OCI-LY1 (cell line): ENCODE data around the gene PTPRJ.

Experiments used
- H2AFZ ChIP-seq: fragments of 200-600 bp; sonication (generic), shearing (Covaris generic); 2 replicates; pipeline ENCODE4 v1.6.0; 2014; ENCODE audit warnings: antibody characterized with exemption, mild to moderate bottlenecking, low read length
- H3F3A ChIP-seq: fragments of 200-600 bp; sonication (generic), shearing (Covaris generic); 2 replicates; pipeline ENCODE4 v1.6.0; 2014; ENCODE audit warnings: mild to moderate bottlenecking, antibody characterized with exemption, low read length, moderate library complexity; ENCODE audit not compliant: insufficient read depth
- H3K27ac ChIP-seq: fragments of 200-600 bp; sonication (generic); 2 replicates; pipeline ENCODE4 v1.5.1; 2014; ENCODE audit warnings: low read length, mixed run types, mild to moderate bottlenecking, low read depth; ENCODE audit not compliant: poor library complexity, severe bottlenecking
- H3K27me3 ChIP-seq: fragments of 200-600 bp; sonication (generic); 2 replicates; pipeline ENCODE4 v1.6.0; 2014; ENCODE audit warnings: antibody characterized with exemption, mild to moderate bottlenecking, low read length, moderate library complexity; ENCODE audit not compliant: insufficient read depth
- H3K36me3 ChIP-seq: fragments of 200-600 bp; sonication (generic); 2 replicates; pipeline ENCODE4 v1.6.1; 2014; ENCODE audit warnings: mild to moderate bottlenecking, antibody characterized with exemption, low read length, moderate library complexity, mixed read lengths; ENCODE audit not compliant: insufficient read depth
- H3K4me1 ChIP-seq: fragments of 200-600 bp; sonication (generic); 2 replicates; pipeline ENCODE4 v1.5.1; 2014; ENCODE audit warnings: mild to moderate bottlenecking, low read length, moderate library complexity; ENCODE audit not compliant: insufficient read depth, severe bottlenecking
- H3K4me2 ChIP-seq: fragments of 200-600 bp; sonication (generic), shearing (Covaris generic); 2 replicates; pipeline ENCODE4 v1.6.1; 2014; ENCODE audit warnings: low read length
- H3K4me3 ChIP-seq: fragments of 200-600 bp; sonication (generic); 2 replicates; pipeline ENCODE4 v1.5.1; 2014; ENCODE audit warnings: low read length, low read depth, mild to moderate bottlenecking, mixed read lengths; ENCODE audit not compliant: poor library complexity, severe bottlenecking
- H3K79me2 ChIP-seq: fragments of 200-600 bp; shearing (Covaris generic); 2 replicates; pipeline ENCODE4 v1.6.1; 2016; ENCODE audit warnings: mixed run types, low read length, mixed read lengths; ENCODE audit not compliant: insufficient read depth
- H3K9ac ChIP-seq: fragments of 200-600 bp; sonication (generic), shearing (Covaris generic); 2 replicates; pipeline ENCODE4 v1.6.1; 2014; ENCODE audit warnings: mild to moderate bottlenecking, low read length, mixed read lengths
- H3K9me2 ChIP-seq: fragments of 200-600 bp; sonication (generic), shearing (Covaris generic); 2 replicates; pipeline ENCODE4 v1.6.1; 2014; ENCODE audit warnings: low read depth, mild to moderate bottlenecking, low read length, mixed read lengths
- H3K9me3 ChIP-seq: fragments of 200-600 bp; shearing (Covaris generic); 2 replicates; pipeline ENCODE4 v1.6.1; 2014; ENCODE audit warnings: low read length, mixed read lengths
- H4K20me1 ChIP-seq: fragments of 200-600 bp; sonication (generic), shearing (Covaris generic); 2 replicates; pipeline ENCODE4 v1.6.0; 2016; ENCODE audit warnings: mild to moderate bottlenecking, low read length; ENCODE audit not compliant: insufficient read depth
- CTCF ChIP-seq: fragments of 200-600 bp; sonication (generic), shearing (Covaris generic); IDR thresholded peaks from 2 replicates; pipeline ENCODE4 v1.5.1; 2017; ENCODE audit warnings: mild to moderate bottlenecking, antibody characterized with exemption, low read length, moderate library complexity, mixed read lengths
- EZH2 ChIP-seq: fragments of 200-600 bp; sonication (generic), shearing (Covaris generic); IDR thresholded peaks from 2 replicates; pipeline ENCODE4 v1.8.0; 2017; ENCODE audit warnings: borderline replicate concordance, mixed run types, mild to moderate bottlenecking, antibody characterized with exemption, low read length, moderate library complexity, mixed read lengths

The PTPRJ gene

GRCh38 chr11:48013269-48013901 lies 33.0 kb downstream of the PTPRJ start:
- H3K79me2 ChIP-seq: peaks cover 81% of the 10 kb centered on the region
- H3K9me2 ChIP-seq: no peaks in the 10 kb centered on the region
- H3K4me1 ChIP-seq: peaks cover 98% of the 10 kb centered on the region
- H3K4me2 ChIP-seq: peak overlapping the region; percentile 70
- H3K9ac ChIP-seq: peak overlapping the region; percentile 64
- no peaks in the 10 kb centered on the region for H3K9me3 ChIP-seq
- H3K27me3 ChIP-seq: no peaks in the 10 kb centered on the region
- peak overlapping the region; percentile 100 for H3K27ac ChIP-seq
- peak overlapping the region; percentile 41 for H3K4me3 ChIP-seq
- no peak overlapping the region for H2AFZ ChIP-seq
- H3K36me3 ChIP-seq: peaks cover 7% of the 10 kb centered on the region; the same call in 1 of the 2 replicates
- no peaks in the 10 kb centered on the region for H4K20me1 ChIP-seq
- H3F3A ChIP-seq: 0 out of 2 replicates have a peak, but pooled peaks cover 14% of the 10 kb centered on the region
- no peak for TF ChIP-seq CTCF
- no peak for TF ChIP-seq EZH2

- peak overlapping the region; percentile 100 for H3K27ac ChIP-seq
- H3K9me3 ChIP-seq: no peaks in the 10 kb centered on the region
- H3F3A ChIP-seq: peaks cover 24% of the 10 kb centered on the region; the same call in 1 of the 2 replicates
- H2AFZ ChIP-seq: no peak overlapping the region
- H3K36me3 ChIP-seq: peaks cover 7% of the 10 kb centered on the region; the same call in 1 of the 2 replicates
- TF ChIP-seq CTCF (no peak), EZH2 (no peak)
- peak overlapping the region; percentile 17 for H3K4me3 ChIP-seq
- peaks cover 100% of the 10 kb centered on the region for H3K4me1 ChIP-seq
- H4K20me1 ChIP-seq: no peaks in the 10 kb centered on the region
- peak overlapping the region; percentile 70; the same call in 1 of the 2 replicates for H3K4me2 ChIP-seq
- no peaks in the 10 kb centered on the region for H3K9me2 ChIP-seq
- H3K9ac ChIP-seq: peak overlapping the region; percentile 51; the same call in 1 of the 2 replicates
- no peaks in the 10 kb centered on the region for H3K27me3 ChIP-seq
- peaks cover 67% of the 10 kb centered on the region for H3K79me2 ChIP-seq
Measured at GRCh38 chr11:48014917-48015316, 34.6 kb downstream of the PTPRJ start.

GRCh38 chr11:48017105-48017830 lies 36.9 kb downstream of the PTPRJ start:
- Histone ChIP-seq H3K9me3 (no peaks in the 10 kb centered on the region), H3K4me3 (peak overlapping the region; percentile 60), H3K4me2 (peak overlapping the region; percentile 73), H3K27me3 (no peaks in the 10 kb centered on the region), H3K9ac (peak overlapping the region; percentile 90), H3K36me3 (peaks cover 7% of the 10 kb centered on the region; the same call in 1 of the 2 replicates), H3K79me2 (peaks cover 59% of the 10 kb centered on the region), H3K4me1 (peaks cover 100% of the 10 kb centered on the region), H3K27ac (peak overlapping the region; percentile 100), H3K9me2 (no peaks in the 10 kb centered on the region), H3F3A (peaks cover 25% of the 10 kb centered on the region; the same call in 1 of the 2 replicates), H2AFZ (no peak overlapping the region), H4K20me1 (no peaks in the 10 kb centered on the region)
- no peak for TF ChIP-seq EZH2
- no peak for TF ChIP-seq CTCF
